Measurements from ENCODE around the gene TMEM117.

- TF ChIP-seq CTCF (IDR thresholded peaks at IDR 0.05; ENCODE audit: extremely low read depth in 1 of 2, insufficient read depth in 1 of 2, low read depth in 1 of 2, low read length in 2 of 2) (no peak), MYC (IDR thresholded peaks at IDR 0.05; ENCODE audit: low read depth, low read length) (no peak), EZH2 (IDR thresholded peaks at IDR 0.05; ENCODE audit: borderline replicate concordance, low read depth, low read length, severe bottlenecking) (no peak)
Observed at GRCh38 chr12:44021471-44021971, 185.6 kb downstream of the TMEM117 start.

All from endothelial cell of umbilical vein (primary cell).